Mesothelial cell of epicardium (in vitro differentiated cells): ENCODE measurements around the gene COL13A1. TPM values are rescaled to one million over a fixed set of nuclear protein-coding genes. Genes with fewer than 3 reads are reported as not detected.

Experiments
- DNase-seq, 2 experiments: peaks; one replicate each; pipeline ENCODE4 v3.0.0; 2021; ENCODE audit warnings: low spot score in 2 of 2; ENCODE audit not compliant: unreplicated experiment in 2 of 2
- H3K27ac Mint-ChIP-seq: 2 replicates; pipeline ENCODE4 v1.8.0; 2021; ENCODE audit warnings: mixed read lengths
- H3K27me3 Mint-ChIP-seq: 2 replicates; pipeline ENCODE4 v1.8.0; 2021; ENCODE audit warnings: low read depth, mixed read lengths
- H3K36me3 Mint-ChIP-seq: 2 replicates; pipeline ENCODE4 v1.8.0; 2021; ENCODE audit warnings: mixed read lengths
- H3K4me1 Mint-ChIP-seq: 2 replicates; pipeline ENCODE4 v1.8.0; 2021; ENCODE audit warnings: mixed read lengths
- H3K4me3 Mint-ChIP-seq: 2 replicates; pipeline ENCODE4 v1.8.0; 2021; ENCODE audit warnings: mild to moderate bottlenecking, moderate library complexity, mixed read lengths
- H3K9me3 Mint-ChIP-seq: 2 replicates; pipeline ENCODE4 v1.8.0; 2021; ENCODE audit warnings: mixed read lengths
- total RNA-seq: library from RNA; stranded (reverse); gene quantifications from 3 replicates; pipeline ENCODE4 v1.2.1, GENCODE V29; 2021
- TF ChIP-seq, protein P1 (sequence below): fragments of 200-600 bp; sonication (generic); IDR thresholded peaks from one replicate; pipeline ENCODE4 v1.5.0; 2021; ENCODE audit warnings: antibody characterized with exemption; ENCODE audit not compliant: unreplicated experiment

COL13A1 gene
- total RNA-seq, 1 donor from 2014 or later: 14.4 TPM

GRCh38 chr10:69976795-69977546 is 175.3 kb downstream of the COL13A1 start:
- peaks cover 40% of the 10 kb centered on the region for H3K9me3 Mint-ChIP-seq
- H3K36me3 Mint-ChIP-seq: peaks cover 23% of the 10 kb centered on the region
- no peaks in the 10 kb centered on the region for H3K27me3 Mint-ChIP-seq
- DNase-seq: no peak
- peaks cover 28% of the 10 kb centered on the region for H3K4me1 Mint-ChIP-seq
- no peak overlapping the region for H3K27ac Mint-ChIP-seq
- TF ChIP-seq, protein P1, sequence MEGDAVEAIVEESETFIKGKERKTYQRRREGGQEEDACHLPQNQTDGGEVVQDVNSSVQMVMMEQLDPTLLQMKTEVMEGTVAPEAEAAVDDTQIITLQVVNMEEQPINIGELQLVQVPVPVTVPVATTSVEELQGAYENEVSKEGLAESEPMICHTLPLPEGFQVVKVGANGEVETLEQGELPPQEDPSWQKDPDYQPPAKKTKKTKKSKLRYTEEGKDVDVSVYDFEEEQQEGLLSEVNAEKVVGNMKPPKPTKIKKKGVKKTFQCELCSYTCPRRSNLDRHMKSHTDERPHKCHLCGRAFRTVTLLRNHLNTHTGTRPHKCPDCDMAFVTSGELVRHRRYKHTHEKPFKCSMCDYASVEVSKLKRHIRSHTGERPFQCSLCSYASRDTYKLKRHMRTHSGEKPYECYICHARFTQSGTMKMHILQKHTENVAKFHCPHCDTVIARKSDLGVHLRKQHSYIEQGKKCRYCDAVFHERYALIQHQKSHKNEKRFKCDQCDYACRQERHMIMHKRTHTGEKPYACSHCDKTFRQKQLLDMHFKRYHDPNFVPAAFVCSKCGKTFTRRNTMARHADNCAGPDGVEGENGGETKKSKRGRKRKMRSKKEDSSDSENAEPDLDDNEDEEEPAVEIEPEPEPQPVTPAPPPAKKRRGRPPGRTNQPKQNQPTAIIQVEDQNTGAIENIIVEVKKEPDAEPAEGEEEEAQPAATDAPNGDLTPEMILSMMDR: no peak
- H3K4me3 Mint-ChIP-seq: no peak overlapping the region

DNA sequence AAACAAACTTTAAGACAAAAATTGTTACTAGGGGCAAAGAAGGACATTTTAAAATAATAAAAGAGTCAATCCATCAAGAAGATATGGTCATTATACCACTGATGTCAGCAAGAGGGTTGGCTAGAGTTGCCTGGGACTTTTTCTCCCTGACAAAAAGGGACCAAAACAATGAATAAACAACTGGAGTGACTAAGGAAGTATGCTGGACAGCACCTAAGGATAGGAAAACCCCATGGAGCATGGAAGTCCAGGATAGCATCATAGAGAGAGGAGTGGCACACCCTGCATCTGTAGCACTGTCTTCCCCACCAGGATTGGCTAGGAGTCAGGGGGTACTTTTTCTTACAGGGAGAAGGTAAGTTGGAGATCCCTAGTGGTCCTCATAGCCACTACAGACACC is 177.5 kb downstream of the COL13A1 start:
- Mint-ChIP-seq H3K4me1 (peaks cover 16% of the 10 kb centered on the region), H3K27ac (no peak overlapping the region), H3K4me3 (no peak overlapping the region), H3K27me3 (no peaks in the 10 kb centered on the region), H3K9me3 (peaks cover 47% of the 10 kb centered on the region), H3K36me3 (peaks cover 23% of the 10 kb centered on the region)
- no peak for DNase-seq
- TF ChIP-seq, protein P1: no peak

GRCh38 chr10:69980672-69981071 is 179.0 kb downstream of the COL13A1 start:
- DNase-seq: no peak
- H3K4me3 Mint-ChIP-seq: no peak overlapping the region
- H3K27me3 Mint-ChIP-seq: no peaks in the 10 kb centered on the region
- TF ChIP-seq, protein P1: no peak
- no peak overlapping the region for H3K27ac Mint-ChIP-seq
- H3K9me3 Mint-ChIP-seq: peaks cover 47% of the 10 kb centered on the region
- peaks cover 23% of the 10 kb centered on the region for H3K36me3 Mint-ChIP-seq
- peaks cover under 1% of the 10 kb centered on the region for H3K4me1 Mint-ChIP-seq

DNA sequence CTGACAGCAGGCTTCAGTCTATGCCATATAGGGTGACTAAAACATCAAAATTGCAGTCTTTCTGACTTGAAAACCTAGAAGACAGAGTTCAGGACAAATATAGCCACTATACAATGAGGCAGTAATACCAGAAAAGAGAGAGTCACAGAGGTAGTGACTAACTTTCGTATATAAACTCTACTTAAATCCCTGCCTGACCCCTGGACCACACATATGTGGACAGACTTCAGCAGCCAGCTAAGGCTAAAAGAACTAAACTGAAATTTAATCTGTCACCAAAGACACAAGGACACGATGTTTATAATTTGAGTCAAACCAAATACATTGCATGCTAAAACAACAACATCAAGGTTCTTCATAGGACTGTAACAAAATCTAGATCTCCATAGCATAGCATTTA is 186.4 kb downstream of the COL13A1 start:
- Mint-ChIP-seq H3K27me3 (peaks cover 9% of the 10 kb centered on the region), H3K4me3 (no peak overlapping the region), H3K27ac (no peak overlapping the region), H3K9me3 (peaks cover under 1% of the 10 kb centered on the region), H3K36me3 (no peaks in the 10 kb centered on the region), H3K4me1 (no peaks in the 10 kb centered on the region)
- DNase-seq: no peak
- TF ChIP-seq, protein P1: no peak

DNA sequence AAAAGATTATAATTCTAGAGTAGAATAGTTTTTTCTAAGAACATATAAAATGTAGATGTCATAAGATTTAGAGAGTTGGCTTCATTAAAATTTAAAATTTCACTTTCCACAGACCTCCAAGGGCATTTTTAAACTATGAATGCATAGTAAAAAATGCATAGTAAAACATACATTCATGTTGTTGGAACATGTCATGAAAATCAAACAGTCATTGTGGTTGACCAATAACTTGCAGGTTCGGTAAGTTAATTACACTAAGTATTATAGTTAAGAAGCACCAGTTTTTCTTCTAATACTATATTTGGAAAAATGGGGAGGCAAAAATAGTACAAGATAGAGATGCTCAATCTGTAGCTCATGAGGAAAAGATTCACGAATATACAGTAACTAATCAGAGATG is 189.4 kb downstream of the COL13A1 start:
- DNase-seq: no peak
- Mint-ChIP-seq H3K27me3 (peaks cover 9% of the 10 kb centered on the region), H3K4me1 (peaks cover 2% of the 10 kb centered on the region), H3K4me3 (no peak overlapping the region), H3K27ac (no peak overlapping the region), H3K9me3 (peaks cover 6% of the 10 kb centered on the region), H3K36me3 (no peaks in the 10 kb centered on the region)
- TF ChIP-seq, protein P1: no peak
